ENCODE results near the gene CST1.
"Not testable (repeated sequence)": the region's sequence is repeated elsewhere in the genome, so short reads cannot be mapped to it uniquely, and the experiment has no call there.

Gene CST1

DNA sequence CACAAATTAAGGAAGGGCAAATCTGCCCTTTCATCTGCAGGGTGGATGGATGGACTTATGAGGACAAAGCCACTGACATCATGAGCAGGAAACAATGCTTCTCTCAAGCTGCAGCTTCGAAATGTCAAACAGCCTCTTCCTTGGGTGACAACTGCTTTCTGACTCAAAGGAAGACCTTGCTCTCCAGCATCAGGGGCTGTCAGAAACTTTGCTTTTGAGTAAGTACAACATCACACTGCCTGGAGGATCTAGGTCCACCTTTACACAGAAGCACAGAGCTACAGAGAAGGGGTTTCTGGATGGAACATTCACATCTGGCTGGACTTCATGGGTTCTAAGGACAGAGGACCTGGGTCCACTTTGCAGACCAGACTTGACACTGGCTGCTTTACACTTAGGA, 5.9 kb downstream of the CST1 start:
- TF ChIP-seq, protein P1, sequence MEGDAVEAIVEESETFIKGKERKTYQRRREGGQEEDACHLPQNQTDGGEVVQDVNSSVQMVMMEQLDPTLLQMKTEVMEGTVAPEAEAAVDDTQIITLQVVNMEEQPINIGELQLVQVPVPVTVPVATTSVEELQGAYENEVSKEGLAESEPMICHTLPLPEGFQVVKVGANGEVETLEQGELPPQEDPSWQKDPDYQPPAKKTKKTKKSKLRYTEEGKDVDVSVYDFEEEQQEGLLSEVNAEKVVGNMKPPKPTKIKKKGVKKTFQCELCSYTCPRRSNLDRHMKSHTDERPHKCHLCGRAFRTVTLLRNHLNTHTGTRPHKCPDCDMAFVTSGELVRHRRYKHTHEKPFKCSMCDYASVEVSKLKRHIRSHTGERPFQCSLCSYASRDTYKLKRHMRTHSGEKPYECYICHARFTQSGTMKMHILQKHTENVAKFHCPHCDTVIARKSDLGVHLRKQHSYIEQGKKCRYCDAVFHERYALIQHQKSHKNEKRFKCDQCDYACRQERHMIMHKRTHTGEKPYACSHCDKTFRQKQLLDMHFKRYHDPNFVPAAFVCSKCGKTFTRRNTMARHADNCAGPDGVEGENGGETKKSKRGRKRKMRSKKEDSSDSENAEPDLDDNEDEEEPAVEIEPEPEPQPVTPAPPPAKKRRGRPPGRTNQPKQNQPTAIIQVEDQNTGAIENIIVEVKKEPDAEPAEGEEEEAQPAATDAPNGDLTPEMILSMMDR (conservative IDR thresholded peaks at IDR 0.05; ENCODE audit: low read depth, low read length) = no peak
- Histone ChIP-seq H2AFZ (ENCODE audit: low read depth) (no peak overlapping the region), H3K4me3 (IDR thresholded peaks at IDR 0.05; ENCODE audit: insufficient read depth, low read depth, low read length) (no peak overlapping the region), H3K27me3 (ENCODE audit: insufficient read depth, low read depth) (no peaks in the 10 kb centered on the region), H3K36me3 (ENCODE audit: insufficient read depth) (no peaks in the 10 kb centered on the region), H3K4me1 (ENCODE audit: low read depth, poor library complexity, severe bottlenecking) (no peaks in the 10 kb centered on the region), H3K27ac (no peak overlapping the region), H3K79me2 (ENCODE audit: insufficient read depth, low read depth) (no peaks in the 10 kb centered on the region), H3K9ac (no peak overlapping the region), H4K20me1 (ENCODE audit: insufficient read depth) (no peaks in the 10 kb centered on the region), H3K4me2 (no peak overlapping the region)

DNA sequence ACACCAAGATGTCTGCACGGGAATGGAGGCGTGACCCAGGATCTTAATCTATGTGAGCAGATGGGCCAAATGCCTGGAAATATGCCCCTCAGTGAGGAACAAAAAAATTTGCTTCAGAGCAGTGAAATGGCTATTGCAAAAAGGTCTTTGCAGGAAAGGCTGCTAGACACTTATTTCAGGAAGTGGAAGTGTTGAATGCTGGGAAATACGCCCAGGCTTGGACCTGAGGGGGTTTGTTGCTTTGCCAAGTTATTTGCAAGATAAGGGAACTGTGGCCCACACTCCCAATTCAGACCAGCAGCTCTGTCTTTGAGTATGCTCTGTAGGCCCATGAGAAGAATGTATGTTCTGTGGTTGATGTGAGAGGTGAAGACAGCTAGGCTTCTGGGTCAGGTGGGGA, 15.3 kb downstream of the CST1 start:
- H3K9ac ChIP-seq; H3K4me3 ChIP-seq (IDR thresholded peaks at IDR 0.05; ENCODE audit: insufficient read depth, low read depth, low read length); H3K4me1 ChIP-seq (ENCODE audit: low read depth, poor library complexity, severe bottlenecking); H3K36me3 ChIP-seq (ENCODE audit: insufficient read depth); H3K79me2 ChIP-seq (ENCODE audit: insufficient read depth, low read depth); H3K4me2 ChIP-seq; H3K27ac ChIP-seq; H3K27me3 ChIP-seq (ENCODE audit: insufficient read depth, low read depth); H4K20me1 ChIP-seq (ENCODE audit: insufficient read depth); H2AFZ ChIP-seq (ENCODE audit: low read depth): not testable (repeated sequence)

GRCh38 chr20:23734949-23735348, 15.8 kb downstream of the CST1 start:
- not testable (repeated sequence) for H4K20me1 ChIP-seq (ENCODE audit: insufficient read depth); H3K9ac ChIP-seq; H3K4me2 ChIP-seq; H2AFZ ChIP-seq (ENCODE audit: low read depth); H3K4me3 ChIP-seq (IDR thresholded peaks at IDR 0.05; ENCODE audit: insufficient read depth, low read depth, low read length); H3K79me2 ChIP-seq (ENCODE audit: insufficient read depth, low read depth); H3K27ac ChIP-seq; H3K36me3 ChIP-seq (ENCODE audit: insufficient read depth); H3K27me3 ChIP-seq (ENCODE audit: insufficient read depth, low read depth); H3K4me1 ChIP-seq (ENCODE audit: low read depth, poor library complexity, severe bottlenecking)

DNA sequence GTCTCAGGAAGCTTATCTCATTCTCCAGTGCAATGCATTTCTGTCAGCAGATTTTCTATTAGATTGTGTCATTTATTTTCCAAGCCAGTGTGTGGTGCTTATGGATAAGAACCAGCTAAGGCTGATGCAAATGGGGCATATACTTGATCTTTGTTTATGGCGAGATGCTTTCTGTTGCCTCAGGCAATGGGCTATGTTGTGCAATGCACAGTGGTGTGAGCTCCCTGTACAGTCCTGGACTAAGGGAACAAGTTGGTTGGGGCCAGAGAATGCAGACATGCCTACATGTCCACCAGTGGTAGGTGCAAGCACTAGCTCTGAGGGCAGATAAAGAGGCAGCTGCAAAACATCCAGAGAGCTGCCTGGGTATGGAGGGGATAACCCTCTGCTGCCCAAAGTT, 16.3 kb downstream of the CST1 start:
- H3K27ac ChIP-seq = not testable (repeated sequence)

GRCh38 chr20:23727016-23727415, 23.7 kb downstream of the CST1 start:
- H3K27ac ChIP-seq = no peak overlapping the region
- no peak overlapping the region for H3K9ac ChIP-seq
- no peaks in the 10 kb centered on the region for H3K27me3 ChIP-seq (ENCODE audit: insufficient read depth, low read depth)
- no peaks in the 10 kb centered on the region for H3K4me1 ChIP-seq (ENCODE audit: low read depth, poor library complexity, severe bottlenecking)
- no peak overlapping the region for H3K4me3 ChIP-seq (IDR thresholded peaks at IDR 0.05; ENCODE audit: insufficient read depth, low read depth, low read length)
- no peaks in the 10 kb centered on the region for H3K79me2 ChIP-seq (ENCODE audit: insufficient read depth, low read depth)
- TF ChIP-seq, protein P1 (conservative IDR thresholded peaks at IDR 0.05; ENCODE audit: low read depth, low read length) = no peak
- no peak overlapping the region for H3K4me2 ChIP-seq
- no peaks in the 10 kb centered on the region for H3K36me3 ChIP-seq (ENCODE audit: insufficient read depth)
- H4K20me1 ChIP-seq (ENCODE audit: insufficient read depth) = no peaks in the 10 kb centered on the region
- H2AFZ ChIP-seq (ENCODE audit: low read depth) = no peak overlapping the region

More for the DNA sequence above, 16.3 kb downstream of the CST1 start:
- H3K27me3 ChIP-seq (ENCODE audit: insufficient read depth, low read depth); H3K79me2 ChIP-seq (ENCODE audit: insufficient read depth, low read depth); H3K9ac ChIP-seq; H4K20me1 ChIP-seq (ENCODE audit: insufficient read depth); H3K36me3 ChIP-seq (ENCODE audit: insufficient read depth); H3K4me2 ChIP-seq; H2AFZ ChIP-seq (ENCODE audit: low read depth); H3K4me3 ChIP-seq (IDR thresholded peaks at IDR 0.05; ENCODE audit: insufficient read depth, low read depth, low read length); H3K4me1 ChIP-seq (ENCODE audit: low read depth, poor library complexity, severe bottlenecking): not testable (repeated sequence)

DNA sequence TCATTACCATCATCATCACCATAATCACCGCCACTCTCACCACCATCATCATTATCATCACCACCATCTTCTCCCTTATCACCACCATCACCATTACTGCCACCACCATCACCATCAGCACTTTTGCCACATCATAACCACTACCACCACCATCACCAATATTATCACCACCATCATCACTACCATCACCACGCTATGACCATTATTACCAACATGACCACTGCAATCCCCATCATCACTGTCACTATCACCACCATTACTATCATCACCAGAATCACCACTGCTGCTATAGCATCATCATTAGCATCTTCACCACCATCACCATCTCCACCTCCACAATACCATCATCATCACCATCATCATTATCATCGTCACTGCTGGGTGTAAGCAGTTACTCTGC, 25.6 kb downstream of the CST1 start:
- TF ChIP-seq, protein P1 (conservative IDR thresholded peaks at IDR 0.05; ENCODE audit: low read depth, low read length) = no peak
- H3K4me1 ChIP-seq (ENCODE audit: low read depth, poor library complexity, severe bottlenecking) = no peaks in the 10 kb centered on the region
- no peak overlapping the region for H3K27ac ChIP-seq
- H3K9ac ChIP-seq = no peak overlapping the region
- no peaks in the 10 kb centered on the region for H3K79me2 ChIP-seq (ENCODE audit: insufficient read depth, low read depth)
- no peak overlapping the region for H3K4me2 ChIP-seq
- no peak overlapping the region for H2AFZ ChIP-seq (ENCODE audit: low read depth)
- no peak overlapping the region for H3K4me3 ChIP-seq (IDR thresholded peaks at IDR 0.05; ENCODE audit: insufficient read depth, low read depth, low read length)
- H4K20me1 ChIP-seq (ENCODE audit: insufficient read depth) = no peaks in the 10 kb centered on the region
- H3K36me3 ChIP-seq (ENCODE audit: insufficient read depth) = no peaks in the 10 kb centered on the region
- H3K27me3 ChIP-seq (ENCODE audit: insufficient read depth, low read depth) = no peaks in the 10 kb centered on the region

All from KMS-11 (cell line).